ENCODE measurements around the gene KCTD8.

GRCh38 chr4:44354172-44354571 lies 94.4 kb downstream of the KCTD8 start:
- no peak for TF ChIP-seq CTCF (IDR thresholded peaks at IDR 0.05)
- no peak for TF ChIP-seq POLR2A (IDR thresholded peaks at IDR 0.05)

Data from tibial nerve (tissue), 3 donors.